AG20443 (cell line): Measurements from ENCODE around the gene METAP1D.

ENCODE experiments used
- DNase-seq: peaks from one replicate; pipeline ENCODE4 v3.0.0; 2012; ENCODE audit warnings: low spot score, mixed read lengths

The METAP1D gene

GRCh38 chr2:172091761-172092566 is 92.2 kb downstream of the METAP1D start:
- DNase-seq, result no peak

- no peak for DNase-seq
These were observed 93.1 kb downstream of the METAP1D start for GRCh38 chr2:172092716-172093415.

- DNase-seq, result no peak
These were observed 93.9 kb downstream of the METAP1D start for GRCh38 chr2:172093416-172094293.

- DNase-seq, result peak; percentile 69
These were observed 94.8 kb downstream of the METAP1D start for GRCh38 chr2:172094294-172095145.

GRCh38 chr2:172095146-172095904 is 95.6 kb downstream of the METAP1D start:
- peak; percentile 88 for DNase-seq

GRCh38 chr2:172095905-172096625 is 96.3 kb downstream of the METAP1D start:
- DNase-seq, result peak; percentile 31

- peak; percentile 76 for DNase-seq
These were observed 97.1 kb downstream of the METAP1D start for GRCh38 chr2:172096626-172097547.

GRCh38 chr2:172097557-172098131 is 97.9 kb downstream of the METAP1D start:
- DNase-seq, result peak; percentile 15

GRCh38 chr2:172098287-172098649 is 98.5 kb downstream of the METAP1D start:
- peak; percentile 7 for DNase-seq

GRCh38 chr2:172098650-172099471 is 99.1 kb downstream of the METAP1D start:
- DNase-seq, result peak; percentile 83

GRCh38 chr2:172099472-172100079 is 99.8 kb downstream of the METAP1D start:
- no peak for DNase-seq

- DNase-seq, result peak; percentile 17
These were observed 100.6 kb downstream of the METAP1D start for GRCh38 chr2:172100080-172100934.

GRCh38 chr2:172100935-172101820 is 101.4 kb downstream of the METAP1D start:
- peak; percentile 7 for DNase-seq

GRCh38 chr2:172101821-172102390 is 102.2 kb downstream of the METAP1D start:
- DNase-seq, result peak; percentile 14
